Measurements from ENCODE around the gene ZNF691.

The ZNF691 gene

GRCh38 chr1:42877380-42877779, 31.0 kb downstream of the ZNF691 start:
- no peak overlapping the region for H3K4me3 ChIP-seq (ENCODE audit: low read depth, low read length)
- no peak for TF ChIP-seq CTCF (conservative IDR thresholded peaks at IDR 0.05; ENCODE audit: low read depth, low read length)
- DNase-seq (ENCODE audit: low read depth): no peak

GRCh38 chr1:42880384-42880783, 34.0 kb downstream of the ZNF691 start:
- DNase-seq (ENCODE audit: low read depth): no peak
- H3K4me3 ChIP-seq (ENCODE audit: low read depth, low read length): no peak overlapping the region
- TF ChIP-seq CTCF (conservative IDR thresholded peaks at IDR 0.05; ENCODE audit: low read depth, low read length): no peak

- peak; percentile 8 for DNase-seq (ENCODE audit: low read depth)
- no peak overlapping the region for H3K4me3 ChIP-seq (ENCODE audit: low read depth, low read length)
- TF ChIP-seq CTCF (conservative IDR thresholded peaks at IDR 0.05; ENCODE audit: low read depth, low read length): no peak
Observed at GRCh38 chr1:42886046-42886739, 39.8 kb downstream of the ZNF691 start.

- no peak for TF ChIP-seq CTCF (conservative IDR thresholded peaks at IDR 0.05; ENCODE audit: low read depth, low read length)
- DNase-seq (ENCODE audit: low read depth): no peak
- no peak overlapping the region for H3K4me3 ChIP-seq (ENCODE audit: low read depth, low read length)
Observed at GRCh38 chr1:42886800-42887199, 40.4 kb downstream of the ZNF691 start.

- H3K4me3 ChIP-seq (ENCODE audit: low read depth, low read length): no peak overlapping the region
- DNase-seq (ENCODE audit: low read depth): no peak
- no peak for TF ChIP-seq CTCF (conservative IDR thresholded peaks at IDR 0.05; ENCODE audit: low read depth, low read length)
Observed at GRCh38 chr1:42887366-42887765, 41.0 kb downstream of the ZNF691 start.

- no peak for DNase-seq (ENCODE audit: low read depth)
- H3K4me3 ChIP-seq (ENCODE audit: low read depth, low read length): no peak overlapping the region
- no peak for TF ChIP-seq CTCF (conservative IDR thresholded peaks at IDR 0.05; ENCODE audit: low read depth, low read length)
Observed at GRCh38 chr1:42888013-42888633, 41.7 kb downstream of the ZNF691 start.

GRCh38 chr1:42889264-42889663, 42.9 kb downstream of the ZNF691 start:
- no peak overlapping the region for H3K4me3 ChIP-seq (ENCODE audit: low read depth, low read length)
- TF ChIP-seq CTCF (conservative IDR thresholded peaks at IDR 0.05; ENCODE audit: low read depth, low read length): no peak
- no peak for DNase-seq (ENCODE audit: low read depth)
